Neural progenitor cell (in vitro differentiated cells): Measurements from ENCODE around the gene APC.

Experiments
- CTCF ChIP-seq: fragments of 200-600 bp; sonication (generic); IDR thresholded peaks from 2 replicates; pipeline ENCODE4 v1.5.1; 2017; ENCODE audit warnings: antibody characterized with exemption, mild to moderate bottlenecking
- EZH2 ChIP-seq: fragments of 200-600 bp; sonication (generic); IDR thresholded peaks from 2 replicates; pipeline ENCODE4 v1.6.1; 2017; ENCODE audit warnings: antibody characterized with exemption, mild to moderate bottlenecking, moderate library complexity

GRCh38 chr5:112824197-112824596, 86.5 kb downstream of the APC start:
- TF ChIP-seq CTCF (no peak), EZH2 (no peak)
